KBM-7 (cell line): ENCODE measurements around the gene CPNE6.

Source experiments
- DNase-seq: peaks from one replicate; pipeline ENCODE4 v3.0.0-alpha.2; 2015
- in situ Hi-C: fragments of 300-500 bp; cut with MboI; formaldehyde crosslinking; loops from 2 replicates; pipeline ENCODE4 v1.14.3; 2020; ENCODE audit warnings: low sequenced_read_pairs, low pct_unique_long_range_greater_than_20kb, mixed read lengths

The CPNE6 gene

DNA sequence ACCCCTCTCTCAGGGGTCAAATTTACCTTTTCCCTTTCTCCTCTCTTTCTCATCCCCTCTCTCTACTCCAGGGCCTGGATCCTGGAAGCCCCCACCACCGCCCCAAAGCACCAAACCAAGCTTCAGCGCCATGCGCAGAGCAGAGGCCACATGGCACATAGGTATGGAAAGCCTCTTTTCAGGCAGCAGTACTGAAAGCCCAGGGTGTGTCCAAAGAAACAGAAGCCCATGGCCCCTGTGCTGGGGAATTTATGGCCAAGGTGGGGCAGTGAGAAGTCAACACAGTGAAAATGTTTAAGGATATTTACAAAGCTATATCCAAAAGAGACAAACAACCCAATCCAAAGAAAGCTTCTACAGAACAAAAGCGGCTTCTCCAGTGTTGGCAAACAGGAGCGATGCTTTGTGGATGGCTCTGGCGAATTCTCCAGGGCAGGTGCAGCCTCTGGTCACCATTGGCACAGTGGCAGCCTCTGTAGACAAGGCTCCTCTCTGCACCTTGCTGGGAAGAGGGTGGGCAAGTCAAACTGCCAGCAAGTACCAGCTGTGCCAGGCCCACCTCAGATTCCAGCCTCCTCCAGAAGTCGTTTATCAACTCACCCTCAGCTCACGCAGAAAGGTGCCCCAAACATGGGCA is 4.7 kb upstream of the CPNE6 start:
- no peak for DNase-seq
- in situ Hi-C loops, result no loop called here

DNA sequence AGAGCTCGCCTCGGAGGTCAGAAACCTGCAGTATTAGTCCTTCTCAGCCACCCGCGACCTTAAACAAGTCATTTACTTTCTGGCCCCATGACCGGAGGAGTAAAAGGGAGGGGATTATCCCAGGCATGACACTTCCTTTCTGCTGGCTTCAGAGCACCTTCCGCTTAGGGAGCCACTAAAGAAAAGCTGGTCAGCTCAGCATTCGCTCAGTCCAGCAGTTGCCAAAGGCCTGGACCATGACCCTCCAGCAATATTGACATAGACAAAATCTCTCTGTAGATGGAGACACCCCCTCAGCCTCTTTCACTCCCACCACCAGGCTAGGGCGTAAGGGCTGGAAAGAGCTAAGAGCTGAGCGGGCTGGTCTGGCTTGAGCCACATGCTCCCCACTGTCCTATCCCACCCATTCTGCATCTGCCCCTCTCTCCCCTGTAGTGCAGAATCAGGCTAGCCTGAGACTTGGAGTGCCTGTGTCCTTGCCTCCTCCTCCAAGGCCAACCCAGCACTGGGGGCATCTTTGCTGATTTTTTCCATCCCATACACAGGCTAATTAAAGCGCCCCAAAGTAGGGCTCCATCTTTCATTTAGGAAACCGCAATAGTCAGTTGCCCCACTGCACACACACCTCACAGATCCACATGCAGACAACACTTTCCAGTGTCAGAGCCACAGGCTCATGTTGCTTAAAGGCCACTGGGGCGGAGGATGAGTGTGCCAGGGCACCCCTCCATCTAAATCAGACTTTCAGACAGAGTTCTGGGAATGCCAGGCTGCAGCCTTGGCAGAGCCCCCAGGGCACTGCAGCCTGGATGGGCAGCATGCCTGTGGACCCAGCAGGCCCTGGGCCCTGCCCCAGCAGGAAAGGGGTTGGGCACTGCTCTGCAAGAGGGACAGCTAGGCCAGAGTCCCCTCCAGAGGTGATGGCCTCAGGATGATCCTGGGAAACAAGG is 4.0 kb upstream of the CPNE6 start:
- no peak for DNase-seq
- in situ Hi-C loops, result no loop called here

DNA sequence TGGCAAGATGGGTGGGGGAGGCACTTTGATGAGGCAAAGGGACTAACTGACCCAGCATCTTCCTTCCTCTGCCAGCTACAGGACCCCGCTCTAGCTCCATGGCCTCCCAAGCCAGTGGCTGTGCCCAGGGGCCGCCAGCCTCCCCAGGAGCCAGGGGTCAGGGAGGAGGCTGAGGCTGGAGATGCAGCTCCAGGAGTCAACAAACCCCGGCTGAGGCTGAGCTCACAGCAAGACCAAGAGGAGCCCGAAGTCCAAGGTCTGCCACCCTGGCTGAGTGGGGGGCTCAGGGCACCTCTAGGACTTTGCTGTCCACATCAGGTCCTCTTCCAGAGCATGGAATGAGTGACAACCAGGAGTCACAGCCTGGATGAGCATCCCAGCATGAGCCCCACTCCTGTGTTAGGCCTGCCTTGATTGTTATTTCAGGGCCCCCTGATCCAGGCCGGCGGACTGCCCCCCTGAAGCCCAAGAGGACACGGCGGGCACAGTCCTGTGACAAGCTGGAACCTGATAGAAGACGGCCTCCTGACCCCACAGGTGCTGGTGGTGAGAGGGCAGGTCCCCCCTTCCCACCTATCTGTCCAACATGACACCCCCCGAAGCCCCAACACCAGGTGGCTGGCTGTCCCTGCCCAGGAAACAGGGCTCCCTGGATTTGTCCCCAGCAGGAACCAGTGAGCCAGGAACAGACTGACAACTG is 2.5 kb upstream of the CPNE6 start:
- no peak for DNase-seq
- in situ Hi-C loops, result no loop called here

DNA sequence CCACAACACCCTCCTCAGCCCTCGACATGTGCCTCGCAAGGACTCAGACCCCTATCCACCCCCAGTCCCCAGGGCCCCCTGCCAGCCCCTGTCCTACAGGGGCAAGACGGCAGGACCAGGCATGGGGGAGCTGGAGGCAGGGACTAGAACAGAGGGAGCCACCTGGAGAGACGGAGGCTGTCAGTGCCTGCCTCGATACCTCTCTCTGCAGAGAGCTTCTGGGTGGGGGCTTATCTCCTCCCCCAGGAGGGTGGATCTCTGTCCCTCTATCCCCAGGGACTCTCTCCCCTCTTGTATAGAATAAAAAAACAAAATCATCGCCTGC is 2.0 kb upstream of the CPNE6 start:
- DNase-seq, result no peak
- in situ Hi-C loops, result no loop called here

DNA sequence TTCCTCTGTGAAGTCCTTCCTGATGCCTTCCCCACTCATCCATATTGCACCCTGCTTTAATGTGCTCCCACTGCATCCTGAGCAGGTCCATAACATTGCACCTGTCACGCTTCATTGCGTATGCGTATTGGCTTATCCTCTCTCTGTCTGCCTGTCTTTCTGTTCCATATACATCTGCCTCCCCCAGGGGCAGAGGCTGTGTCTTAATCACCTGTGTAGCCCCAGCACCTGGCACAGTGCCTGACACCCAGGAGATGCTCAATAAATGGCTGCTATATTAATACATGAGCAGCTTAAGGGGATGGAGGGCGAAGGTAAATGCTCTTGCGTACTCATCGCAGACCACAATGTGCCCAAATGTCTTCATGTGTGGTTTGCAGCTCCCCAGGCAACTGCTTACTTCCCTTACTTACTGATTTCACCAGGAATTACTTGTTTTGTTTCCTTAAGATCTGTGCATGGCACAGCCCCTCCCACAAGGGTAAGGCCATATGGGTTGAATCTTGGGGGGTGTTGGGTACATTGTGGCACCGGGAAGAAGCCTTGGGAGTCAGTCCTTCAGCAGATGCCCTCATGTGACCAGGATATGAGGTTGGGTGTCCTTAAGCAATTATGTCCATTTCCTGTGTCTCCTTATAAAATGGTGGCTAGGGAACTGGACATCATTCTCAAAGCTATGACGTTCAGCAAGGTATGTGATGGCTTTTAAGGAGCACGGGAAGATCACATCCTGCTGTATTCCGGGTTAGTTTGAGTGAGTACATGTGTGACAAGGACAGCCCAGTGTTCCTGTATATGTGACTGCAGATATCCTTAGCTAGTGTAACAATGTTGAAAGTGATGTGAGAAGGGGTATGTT is 848 bp upstream of the CPNE6 start:
- in situ Hi-C loops, result no loop called here
- DNase-seq, result no peak

DNA sequence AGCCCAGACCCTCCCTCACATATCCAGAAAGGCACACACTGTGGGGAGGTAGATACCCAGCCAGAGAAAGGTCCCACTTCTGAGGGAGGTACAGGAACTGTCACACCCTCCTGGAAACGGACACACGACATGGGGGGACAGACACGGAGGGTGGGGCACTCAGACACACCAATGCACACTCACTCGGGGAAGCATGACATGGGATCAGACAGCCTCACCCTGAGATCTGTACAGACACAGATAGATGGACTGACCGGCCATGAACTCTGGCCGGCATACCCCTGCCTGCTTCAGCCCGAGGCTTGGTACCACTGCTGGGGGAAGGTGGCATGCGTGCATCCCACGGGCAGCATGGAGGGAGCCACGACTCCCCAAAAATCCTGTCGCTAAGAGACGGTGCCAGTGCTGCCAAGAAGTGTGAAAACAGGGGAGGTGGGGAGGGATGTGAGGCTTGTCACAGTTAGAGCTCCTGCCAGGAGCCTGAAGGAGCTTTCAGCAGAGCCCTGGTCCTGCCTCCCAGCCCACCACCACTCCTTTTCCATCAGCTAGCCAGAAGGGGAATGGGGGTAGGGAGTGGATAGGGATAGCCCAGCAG is 571 bp downstream of the CPNE6 start:
- in situ Hi-C loops, result no loop called here
- no peak for DNase-seq

DNA sequence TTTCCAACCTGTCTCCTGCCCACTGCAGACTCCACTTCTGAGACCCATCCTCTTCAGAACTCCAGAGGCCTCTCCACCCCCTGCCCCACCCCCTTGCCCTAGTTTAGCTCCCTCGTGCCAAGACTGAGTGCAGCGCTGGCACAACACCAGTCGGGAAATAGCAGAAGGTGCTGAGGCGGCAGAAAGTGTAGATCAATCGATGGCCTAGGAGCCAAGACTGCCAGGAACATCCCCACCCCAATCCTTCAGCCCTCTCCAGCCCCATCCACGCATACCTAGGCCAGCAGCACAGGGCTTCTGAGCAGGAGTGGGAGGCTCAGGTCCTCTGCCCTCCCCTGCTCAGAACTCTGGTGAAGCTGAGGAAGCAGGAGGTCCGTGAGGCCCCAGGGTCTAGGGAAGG is 1.1 kb downstream of the CPNE6 start:
- in situ Hi-C loops, result no loop called here
- DNase-seq, result no peak

DNA sequence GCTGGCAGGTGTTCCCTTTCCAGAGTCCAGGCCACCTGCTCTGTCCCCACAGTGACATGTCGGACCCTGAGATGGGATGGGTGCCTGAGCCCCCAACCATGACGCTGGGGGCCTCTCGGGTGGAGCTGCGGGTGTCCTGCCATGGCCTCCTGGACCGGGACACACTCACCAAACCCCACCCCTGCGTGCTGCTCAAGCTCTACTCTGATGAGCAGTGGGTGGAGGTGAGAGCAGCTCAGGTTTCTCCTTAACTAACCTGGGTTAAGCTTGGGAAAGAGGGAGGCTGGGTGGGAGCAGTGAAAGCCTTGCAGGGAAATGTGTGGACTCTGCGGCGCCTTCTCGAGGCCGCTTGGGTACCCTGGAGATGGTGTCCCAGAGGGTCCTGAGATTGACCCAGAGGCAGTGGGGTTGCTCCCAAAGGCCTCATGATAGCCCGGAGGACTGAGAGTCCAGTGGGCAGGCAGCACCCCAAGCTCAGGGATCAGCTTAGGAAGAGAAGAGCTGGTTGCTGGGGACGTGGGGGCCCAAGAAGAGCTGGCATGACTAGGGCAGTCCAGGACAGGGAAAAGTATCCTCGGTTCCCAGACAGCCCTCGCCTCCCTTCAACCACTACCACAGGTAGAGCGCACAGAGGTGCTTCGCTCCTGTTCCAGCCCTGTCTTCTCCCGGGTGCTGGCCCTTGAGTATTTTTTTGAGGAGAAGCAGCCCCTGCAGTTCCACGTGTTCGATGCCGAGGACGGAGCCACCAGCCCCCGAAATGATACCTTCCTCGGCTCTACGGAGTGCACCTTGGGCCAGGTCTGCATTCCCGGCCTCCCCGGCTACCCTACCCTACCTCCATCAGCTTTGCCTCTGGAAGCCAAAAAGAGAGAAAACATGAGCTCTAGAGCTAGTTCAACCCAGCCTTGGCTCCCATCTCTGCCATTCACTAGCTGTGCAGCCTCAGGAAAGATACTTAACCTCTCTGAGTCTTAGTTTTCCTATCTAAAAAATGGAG is 1.8 kb downstream of the CPNE6 start:
- in situ Hi-C loops, result no loop called here
- no peak for DNase-seq

DNA sequence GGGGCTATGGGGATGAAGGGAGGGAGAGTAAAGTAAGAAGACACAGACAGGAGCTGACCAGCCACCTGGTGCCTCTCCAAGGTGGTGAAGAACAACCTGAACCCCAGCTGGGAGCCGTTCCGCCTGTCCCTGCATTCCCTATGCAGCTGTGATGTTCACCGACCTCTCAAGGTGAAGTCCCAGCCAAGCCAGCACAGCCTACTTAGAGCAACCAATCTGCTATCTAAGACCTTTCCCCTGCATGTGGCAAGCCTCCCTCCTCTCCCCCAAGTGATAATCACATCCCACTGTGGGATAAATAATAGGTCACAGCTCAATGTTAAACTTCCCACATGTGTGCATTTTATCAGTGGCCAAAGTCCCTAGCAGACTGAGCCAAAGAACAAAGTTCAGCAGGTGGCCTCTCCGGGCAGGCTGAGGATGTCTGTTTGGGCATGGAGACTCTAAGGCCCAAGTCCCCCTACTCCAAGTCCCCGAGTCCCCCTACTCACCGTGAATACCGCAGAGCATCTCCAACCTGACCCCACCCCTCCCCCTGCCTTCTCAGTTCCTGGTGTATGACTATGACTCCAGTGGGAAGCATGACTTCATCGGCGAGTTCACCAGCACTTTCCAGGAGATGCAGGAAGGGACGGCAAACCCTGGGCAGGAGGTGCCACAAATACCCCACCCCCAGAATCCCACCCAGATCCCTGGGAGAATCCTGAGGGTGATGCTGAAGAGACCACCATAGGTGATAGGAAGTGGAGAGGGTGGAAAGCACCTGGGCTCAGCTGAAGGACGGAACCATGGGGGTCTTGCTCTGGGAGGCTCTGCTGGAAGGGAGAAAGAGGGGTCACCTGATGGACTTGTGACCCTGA is 3.5 kb downstream of the CPNE6 start:
- in situ Hi-C loops, result no loop called here
- DNase-seq, result no peak

DNA sequence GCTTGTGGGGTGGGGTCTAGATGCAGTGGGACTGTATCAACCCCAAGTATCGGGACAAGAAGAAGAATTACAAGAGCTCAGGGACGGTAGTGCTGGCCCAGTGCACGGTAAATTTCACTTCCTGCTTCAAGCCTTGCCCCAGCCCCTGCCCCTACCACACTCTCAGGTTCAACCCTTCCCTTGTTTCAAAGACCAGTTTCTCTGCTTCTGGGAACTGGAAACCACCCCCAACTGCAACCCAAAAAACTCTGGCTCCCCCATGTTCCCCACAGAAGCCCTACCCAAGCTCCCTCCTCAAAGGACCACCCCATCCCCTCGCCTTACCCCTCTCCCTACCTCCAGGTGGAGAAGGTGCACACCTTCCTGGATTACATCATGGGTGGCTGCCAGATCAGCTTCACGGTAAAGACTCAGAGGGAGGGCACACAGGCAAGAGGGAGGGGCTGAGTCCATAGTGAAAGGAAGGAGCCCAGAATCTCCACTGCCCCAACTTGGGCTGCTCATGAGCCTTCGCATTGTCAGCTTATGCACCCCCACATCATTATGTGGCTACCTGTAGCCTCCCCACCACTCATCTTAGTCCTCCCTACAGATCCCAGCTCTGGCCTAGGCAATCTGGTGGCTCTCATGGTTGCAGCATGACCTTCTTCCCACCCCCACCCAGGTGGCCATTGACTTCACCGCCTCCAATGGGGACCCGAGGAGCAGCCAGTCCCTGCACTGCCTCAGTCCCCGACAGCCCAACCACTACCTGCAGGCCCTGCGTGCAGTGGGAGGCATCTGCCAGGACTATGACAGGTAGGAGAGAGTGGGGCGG is 4.3 kb downstream of the CPNE6 start:
- DNase-seq, result no peak
- in situ Hi-C loops, result no loop called here

DNA sequence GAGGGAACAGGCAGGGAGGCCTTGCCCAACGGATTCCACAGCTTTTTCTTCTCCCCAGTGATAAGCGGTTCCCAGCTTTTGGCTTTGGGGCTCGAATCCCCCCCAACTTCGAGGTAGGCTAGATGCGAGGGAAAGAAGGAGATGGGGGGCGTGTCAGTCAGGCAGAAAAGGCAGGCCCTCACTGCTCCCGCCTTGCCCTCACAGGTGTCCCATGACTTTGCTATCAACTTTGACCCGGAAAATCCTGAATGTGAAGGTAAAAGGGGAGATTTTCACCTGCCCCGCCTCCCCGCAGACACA is 4.9 kb downstream of the CPNE6 start:
- in situ Hi-C loops, result no loop called here
- no peak for DNase-seq

DNA sequence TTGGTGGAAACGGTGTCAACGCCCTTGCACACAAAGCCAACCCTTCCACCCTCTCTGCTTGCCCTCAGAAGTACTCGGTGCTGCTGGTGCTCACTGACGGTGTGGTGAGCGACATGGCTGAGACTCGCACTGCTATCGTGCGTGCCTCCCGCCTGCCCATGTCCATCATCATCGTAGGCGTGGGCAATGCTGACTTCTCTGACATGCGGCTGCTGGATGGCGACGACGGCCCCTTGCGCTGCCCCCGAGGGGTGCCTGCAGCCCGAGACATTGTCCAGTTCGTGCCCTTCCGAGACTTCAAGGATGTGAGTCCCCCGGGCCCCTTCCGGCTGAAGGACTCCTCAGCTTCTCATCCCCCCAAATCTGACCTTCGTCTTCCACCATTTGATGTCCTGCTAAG is 5.7 kb downstream of the CPNE6 start:
- no peak for DNase-seq
- in situ Hi-C loops, result no loop called here

DNA sequence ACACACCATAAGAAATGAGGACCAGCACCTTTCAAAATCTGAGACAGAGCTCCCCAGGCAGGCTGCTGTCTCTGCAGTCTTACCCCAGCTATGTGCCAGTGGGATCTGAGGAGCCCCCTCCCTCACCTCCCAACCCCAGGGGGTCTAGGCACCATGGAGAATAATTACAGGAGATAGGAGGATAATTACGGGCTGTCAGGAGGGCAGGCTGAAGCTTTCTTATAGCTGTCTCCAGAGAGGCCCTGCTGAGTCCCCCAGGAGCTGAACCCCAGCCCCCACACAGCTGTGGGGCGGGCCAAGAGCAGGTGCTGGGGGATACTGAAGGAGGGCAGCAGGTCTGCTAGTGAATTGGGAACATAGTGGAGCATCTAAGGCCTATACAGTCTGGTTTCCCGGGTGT is 6.8 kb downstream of the CPNE6 start:
- in situ Hi-C loops, result no loop called here
- DNase-seq, result no peak

DNA sequence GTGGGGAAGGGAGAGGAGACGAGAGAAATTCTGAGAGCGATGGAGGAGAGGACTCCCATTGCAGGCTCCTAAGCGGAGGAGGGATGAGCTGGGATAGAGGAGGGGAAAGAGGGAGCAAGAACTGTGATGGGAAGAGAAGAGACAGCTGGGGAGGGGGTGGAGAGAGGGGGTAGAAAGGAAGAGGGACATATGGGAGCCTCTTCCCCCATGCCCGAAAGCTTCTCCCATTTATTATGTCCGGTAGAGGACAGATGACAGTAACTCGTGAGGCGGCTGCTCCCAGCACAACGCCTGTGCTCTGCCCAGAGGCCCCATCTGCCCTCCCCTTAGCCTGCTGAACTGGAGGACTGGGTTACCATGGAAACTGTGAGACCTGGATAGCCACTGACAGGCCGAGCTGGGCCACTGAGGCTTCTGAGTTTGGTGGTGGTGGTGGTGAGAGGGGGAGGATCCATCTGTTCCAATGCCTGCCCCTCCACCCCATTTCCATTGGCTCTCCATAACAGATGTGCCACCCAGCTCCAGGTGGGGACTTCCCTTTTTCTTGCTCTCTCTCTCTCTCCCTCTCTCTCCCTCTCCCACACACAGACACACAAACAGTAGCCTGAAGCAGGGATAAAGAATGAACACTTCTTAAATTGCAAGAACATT is 8.3 kb downstream of the CPNE6 start:
- DNase-seq, result peak; percentile 93
- in situ Hi-C loops, result no loop called here

DNA sequence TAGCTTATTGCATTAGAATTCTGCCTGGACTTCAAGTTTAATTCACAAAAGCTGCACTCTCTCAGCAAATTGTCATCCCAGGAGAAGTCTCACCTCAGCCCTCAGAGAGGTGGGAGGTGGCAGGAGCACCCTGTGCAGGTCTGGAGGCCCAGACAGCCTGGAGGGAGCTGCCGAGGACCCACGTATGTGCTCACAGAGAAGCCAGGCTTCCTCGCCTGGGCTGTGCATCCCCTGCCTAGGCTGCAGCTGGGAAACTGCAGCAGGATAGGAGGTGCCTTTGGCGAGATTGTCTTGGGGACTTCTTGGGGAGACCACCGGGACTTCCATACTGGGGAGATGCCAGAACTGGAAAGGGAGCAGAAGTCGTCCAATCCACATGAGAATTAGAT is 8.8 kb downstream of the CPNE6 start:
- no peak for DNase-seq
- in situ Hi-C loops, result no loop called here
